Measurements from ENCODE around the gene AIFM3. TPM values are rescaled to one million over a fixed set of nuclear protein-coding genes. Genes with fewer than 3 reads are reported as not detected.

Gene AIFM3
- total and polyA plus RNA-seq, 2 of the 4 experiments (the other 2 are of a cell fraction), result 0.09 to 0.18 TPM

GRCh38 chr22:20957683-20958431 lies 9.2 kb upstream of the AIFM3 start:
- 22% methylated on average over 8 of the region's 32 CpGs; no CpG with 5 or more reads in 1 of the 2 experiments for WGBS, 2 experiments (ENCODE audit: extremely low coverage in 2 of 2, insufficient read length in 1 of 2)
- DNase-seq, result no peak
- in situ Hi-C loops (cut with MboI; ENCODE audit: low sequenced_read_pairs), result no loop called here
- intact Hi-C loops (cut with micrococcal nuclease), result loop anchor here (10.0 kb wide), 2 partner anchors 73 to 153 kb away; no protein-coding TSS in a partner anchor
- H3K27me3 ChIP-seq (ENCODE audit: control insufficient read depth, insufficient read depth, low read length), result no peaks in the 10 kb centered on the region; the same call in 1 of the 2 replicates
- H3K9me3 ChIP-seq (ENCODE audit: control insufficient read depth, insufficient read depth, low read length), result no peaks in the 10 kb centered on the region
- 0 out of 2 replicates have a peak, but pooled peaks cover 7% of the 10 kb centered on the region for H3K9me1 ChIP-seq (ENCODE audit: insufficient read depth, low read length)
- peak overlapping the region; percentile 51 for H3K4me3 ChIP-seq (ENCODE audit: insufficient read depth, low read depth, low read length)
- ATAC-seq (ENCODE audit: low read depth), result peak; percentile 50
- H3K4me2 ChIP-seq (ENCODE audit: low read depth, low read length), result peak overlapping the region; percentile 89
- H4K8ac ChIP-seq (ENCODE audit: low read depth in 2 of 2, low read length in 2 of 2), result peak overlapping the region; percentile 3 to 80; a peak in 2 of 4 replicates
- H3K18ac ChIP-seq (ENCODE audit: low read depth, low read length), result no peak overlapping the region; the same call in 1 of the 2 replicates
- H3K56ac ChIP-seq (ENCODE audit: extremely low read depth, insufficient read depth, low read length), result no peak overlapping the region
- peak overlapping the region; percentile 55 for H3K9ac ChIP-seq (ENCODE audit: low read depth, low read length)
- dilution Hi-C loops (cut with HindIII; ENCODE audit: low sequenced_read_pairs, unreplicated experiment), result no loop called here
- 0 out of 2 replicates have a peak overlapping the region, but pooled peaks have one; percentile 19 for H2BK120ac ChIP-seq (ENCODE audit: low read depth, low read length)
- H3K4me1 ChIP-seq (ENCODE audit: control insufficient read depth, insufficient read depth, low read length), result peaks cover 6% of the 10 kb centered on the region; the same call in 1 of the 2 replicates
- H2AK9ac ChIP-seq (replicated peaks; ENCODE audit: low read depth, low read length, poor library complexity), result peak overlapping the region; percentile 70
- peaks cover 12% of the 10 kb centered on the region for H3K36me3 ChIP-seq (ENCODE audit: control insufficient read depth, insufficient read depth, low read length)
- peak overlapping the region; percentile 78; the same call in 1 of the 2 replicates for H3K4ac ChIP-seq (ENCODE audit: low read depth, low read length)
- no peak overlapping the region; the same call in 1 of the 2 replicates for H3K27ac ChIP-seq (ENCODE audit: insufficient read depth, low read length)
- POLR2A ChIA-PET (ENCODE audit: unreplicated experiment), result no interaction called here
- CTCF ChIA-PET, result interaction anchor here (0.7 kb wide), 1 partner anchor 24 kb away, joined by 3 read pairs; the partner anchor contains the start of gene LZTR1
- peaks cover 24% of the 10 kb centered on the region; the same call in 1 of the 2 replicates for H4K20me1 ChIP-seq (ENCODE audit: insufficient read depth, low read length)
- H2BK5ac ChIP-seq (ENCODE audit: low read depth, low read length, poor library complexity, severe bottlenecking), result no peak overlapping the region
- no peak overlapping the region for H2BK15ac ChIP-seq (ENCODE audit: low read depth, low read length)
- H3K14ac ChIP-seq (replicated peaks; ENCODE audit: low read depth, low read length), result 0 out of 2 replicates have a peak overlapping the region, but pooled peaks have one; percentile 53
- H3K79me1 ChIP-seq (ENCODE audit: low read depth in 1 of 2, low read length in 2 of 2), result peaks cover 3 to 33% of the 10 kb centered on the region in 2 experiments; a peak in 3 of 4 replicates
- H4K5ac ChIP-seq (ENCODE audit: low read depth, low read length), result peak overlapping the region; percentile 30; the same call in 1 of the 2 replicates
- H2BK20ac ChIP-seq (ENCODE audit: low read depth, low read length), result no peak overlapping the region
- H2AFZ ChIP-seq (replicated peaks; ENCODE audit: low read length, poor library complexity), result peak overlapping the region; percentile 78
- H2AK5ac ChIP-seq (ENCODE audit: low read depth, low read length), result no peak overlapping the region
- H3K23ac ChIP-seq (ENCODE audit: low read depth, low read length), result peak overlapping the region; percentile 24; the same call in 1 of the 2 replicates
- no TSS peak for BruUV-seq (replicated peaks)
- H4K91ac ChIP-seq (ENCODE audit: insufficient read depth, low read depth, low read length), result no peak overlapping the region
- TF ChIP-seq CTCF (conservative IDR thresholded peaks at IDR 0.05; ENCODE audit: low read depth, low read length) (no peak), SMC3 (IDR thresholded peaks at IDR 0.05; ENCODE audit: low read depth, low read length) (no peak), CHD1 (IDR thresholded peaks at IDR 0.05; ENCODE audit: low read depth, low read length) (no peak), CEBPB (IDR thresholded peaks at IDR 0.05; ENCODE audit: low read depth, low read length) (no peak), NFE2L2 (IDR thresholded peaks at IDR 0.05; ENCODE audit: low read depth, low read length) (no peak), MAZ (IDR thresholded peaks at IDR 0.05; ENCODE audit: borderline replicate concordance, low read depth, low read length) (no peak), FOS (IDR thresholded peaks at IDR 0.05; ENCODE audit: low read depth, low read length) (no peak), MAFK (IDR thresholded peaks at IDR 0.05; ENCODE audit: low read depth, low read length) (no peak), BHLHE40 (IDR thresholded peaks at IDR 0.05; ENCODE audit: low read depth, low read length) (no peak), POLR2A (IDR thresholded peaks at IDR 0.05; ENCODE audit: low read depth, low read length) (no peak), RCOR1 (IDR thresholded peaks at IDR 0.05; ENCODE audit: insufficient replicate concordance, low read length) (no peak), ELK1 (IDR thresholded peaks at IDR 0.05; ENCODE audit: borderline replicate concordance, low read depth, low read length) (no peak), RAD21 (IDR thresholded peaks at IDR 0.05; ENCODE audit: low read length) (no peak), RFX5 (IDR thresholded peaks at IDR 0.05; ENCODE audit: low read depth, low read length) (no peak), MXI1 (IDR thresholded peaks at IDR 0.05; ENCODE audit: borderline replicate concordance, low read depth, low read length) (no peak)

Data from IMR-90 (cell line).